ENCODE results near the gene DGKI.

DGKI gene

DNA sequence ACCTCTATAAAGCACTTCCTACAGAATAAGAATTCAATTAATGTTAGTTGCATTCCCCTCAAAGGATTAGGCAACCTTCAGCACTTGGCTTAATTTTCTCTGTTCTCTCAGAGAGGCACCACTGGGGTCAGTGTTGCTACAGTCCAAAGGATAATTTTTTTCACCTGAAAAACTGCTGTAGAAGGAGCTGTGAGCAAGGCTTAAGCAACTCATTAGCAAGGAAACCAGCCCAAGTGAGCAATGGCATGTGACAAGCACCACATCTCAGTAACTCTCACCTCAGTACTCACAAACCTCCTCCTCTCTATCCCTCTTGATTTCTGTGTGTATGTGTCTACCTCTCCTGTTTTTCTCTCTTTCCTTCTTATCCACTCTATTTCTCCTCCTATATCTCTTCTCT, 55.9 kb downstream of the DGKI start:
- H3K27me3 ChIP-seq (ENCODE audit: control insufficient read depth, low read length) = no peaks in the 10 kb centered on the region
- no peaks in the 10 kb centered on the region for H3F3A ChIP-seq (ENCODE audit: control insufficient read depth, insufficient read depth)
- no peak for TF ChIP-seq EZH2phosphoT487 (IDR thresholded peaks at IDR 0.05; ENCODE audit: borderline replicate concordance, low read length)
- TF ChIP-seq, protein P1, sequence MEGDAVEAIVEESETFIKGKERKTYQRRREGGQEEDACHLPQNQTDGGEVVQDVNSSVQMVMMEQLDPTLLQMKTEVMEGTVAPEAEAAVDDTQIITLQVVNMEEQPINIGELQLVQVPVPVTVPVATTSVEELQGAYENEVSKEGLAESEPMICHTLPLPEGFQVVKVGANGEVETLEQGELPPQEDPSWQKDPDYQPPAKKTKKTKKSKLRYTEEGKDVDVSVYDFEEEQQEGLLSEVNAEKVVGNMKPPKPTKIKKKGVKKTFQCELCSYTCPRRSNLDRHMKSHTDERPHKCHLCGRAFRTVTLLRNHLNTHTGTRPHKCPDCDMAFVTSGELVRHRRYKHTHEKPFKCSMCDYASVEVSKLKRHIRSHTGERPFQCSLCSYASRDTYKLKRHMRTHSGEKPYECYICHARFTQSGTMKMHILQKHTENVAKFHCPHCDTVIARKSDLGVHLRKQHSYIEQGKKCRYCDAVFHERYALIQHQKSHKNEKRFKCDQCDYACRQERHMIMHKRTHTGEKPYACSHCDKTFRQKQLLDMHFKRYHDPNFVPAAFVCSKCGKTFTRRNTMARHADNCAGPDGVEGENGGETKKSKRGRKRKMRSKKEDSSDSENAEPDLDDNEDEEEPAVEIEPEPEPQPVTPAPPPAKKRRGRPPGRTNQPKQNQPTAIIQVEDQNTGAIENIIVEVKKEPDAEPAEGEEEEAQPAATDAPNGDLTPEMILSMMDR (IDR thresholded peaks at IDR 0.05; ENCODE audit: low read depth, low read length, poor library complexity, severe bottlenecking) = no peak
- H4K20me1 ChIP-seq (ENCODE audit: control insufficient read depth, insufficient read depth, low read depth, low read length) = no peaks in the 10 kb centered on the region
- H3K4me3 ChIP-seq (ENCODE audit: low read length) = no peak overlapping the region
- H3K36me3 ChIP-seq (ENCODE audit: control insufficient read depth, low read length) = no peaks in the 10 kb centered on the region
- no peak overlapping the region for H3K4me2 ChIP-seq (ENCODE audit: low read length)
- H3K27ac ChIP-seq (ENCODE audit: low read depth, low read length) = no peak overlapping the region
- no peaks in the 10 kb centered on the region for H3K4me1 ChIP-seq (ENCODE audit: control insufficient read depth, low read length)
- H3K9me2 ChIP-seq (replicated peaks; ENCODE audit: control insufficient read depth, low read length) = no peaks in the 10 kb centered on the region
- no peaks in the 10 kb centered on the region for H3K9me3 ChIP-seq (ENCODE audit: control insufficient read depth, insufficient read depth, low read length)
- no peaks in the 10 kb centered on the region for H3K79me2 ChIP-seq (ENCODE audit: control insufficient read depth, low read length)

DNA sequence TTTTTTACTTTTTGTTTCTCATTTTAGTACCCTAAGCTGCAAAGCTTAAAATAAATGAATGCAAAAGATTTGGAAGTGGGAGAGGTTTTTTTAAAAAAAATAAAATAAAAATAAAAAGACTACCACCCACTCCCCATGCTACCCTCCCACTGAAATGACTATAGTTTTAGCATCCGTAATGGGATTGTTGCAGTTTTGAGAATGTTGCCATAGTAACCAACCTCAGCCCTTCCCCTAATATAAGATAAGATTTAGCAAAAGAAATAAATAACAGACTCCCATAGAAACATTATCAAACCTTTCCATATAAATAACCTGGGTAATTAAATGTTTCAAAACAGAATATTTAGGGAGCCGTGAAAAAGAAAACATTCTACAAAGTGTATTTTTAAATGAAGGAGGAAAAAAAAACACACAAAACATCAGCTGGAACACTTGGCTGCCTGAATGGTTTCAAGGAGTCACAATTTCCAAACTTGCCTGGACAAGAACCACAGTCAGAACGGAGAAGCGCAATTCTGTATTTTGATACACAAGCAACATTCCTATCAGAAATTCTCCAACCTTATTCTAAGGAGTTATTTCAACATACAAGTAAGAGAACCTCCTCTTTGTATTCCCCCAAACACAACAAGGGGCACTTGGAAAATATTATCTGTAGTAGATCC, 57.4 kb downstream of the DGKI start:
- H3K9me3 ChIP-seq (ENCODE audit: control insufficient read depth, insufficient read depth, low read length) = no peaks in the 10 kb centered on the region
- H4K20me1 ChIP-seq (ENCODE audit: control insufficient read depth, insufficient read depth, low read depth, low read length) = no peaks in the 10 kb centered on the region
- no peaks in the 10 kb centered on the region for H3K36me3 ChIP-seq (ENCODE audit: control insufficient read depth, low read length)
- H3F3A ChIP-seq (ENCODE audit: control insufficient read depth, insufficient read depth) = no peaks in the 10 kb centered on the region
- no peaks in the 10 kb centered on the region for H3K9me2 ChIP-seq (replicated peaks; ENCODE audit: control insufficient read depth, low read length)
- H3K27ac ChIP-seq (ENCODE audit: low read depth, low read length) = no peak overlapping the region
- no peak overlapping the region for H3K4me2 ChIP-seq (ENCODE audit: low read length)
- TF ChIP-seq EZH2phosphoT487 (IDR thresholded peaks at IDR 0.05; ENCODE audit: borderline replicate concordance, low read length) = no peak
- TF ChIP-seq, protein P1 (IDR thresholded peaks at IDR 0.05; ENCODE audit: low read depth, low read length, poor library complexity, severe bottlenecking) = no peak
- H3K4me3 ChIP-seq (ENCODE audit: low read length) = no peak overlapping the region
- no peaks in the 10 kb centered on the region for H3K27me3 ChIP-seq (ENCODE audit: control insufficient read depth, low read length)
- H3K79me2 ChIP-seq (ENCODE audit: control insufficient read depth, low read length) = no peaks in the 10 kb centered on the region
- no peaks in the 10 kb centered on the region for H3K4me1 ChIP-seq (ENCODE audit: control insufficient read depth, low read length)

DNA sequence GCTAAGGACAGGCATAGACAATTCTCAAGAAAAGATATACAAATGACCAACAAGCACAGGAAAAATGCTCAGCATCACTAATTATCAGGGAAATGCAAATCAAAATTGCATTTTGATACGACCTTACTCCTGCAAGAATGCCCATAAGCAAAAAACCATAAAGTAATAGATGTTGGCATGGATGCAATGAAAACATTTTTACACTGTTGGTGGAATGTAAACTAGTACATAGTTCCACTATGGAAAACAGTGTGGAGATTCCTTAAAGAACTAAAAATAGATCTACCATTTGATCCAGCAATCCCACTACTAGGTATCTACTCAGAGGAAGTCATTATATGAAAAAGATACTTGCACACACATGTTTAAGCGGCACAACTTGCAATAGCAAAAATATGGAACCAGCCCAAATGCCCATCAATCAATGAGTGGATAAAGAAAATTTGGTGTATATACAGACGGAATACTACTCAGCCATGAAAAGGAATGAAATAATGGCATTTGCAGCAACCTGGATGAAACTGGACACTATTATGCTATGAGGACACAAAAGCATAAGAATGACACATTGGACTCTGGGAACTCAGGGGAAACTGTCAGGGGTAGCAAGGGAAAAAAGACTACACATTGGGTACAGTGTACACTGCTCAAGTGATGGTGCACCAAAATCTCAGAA, 59.3 kb downstream of the DGKI start:
- no peaks in the 10 kb centered on the region for H3K9me2 ChIP-seq (replicated peaks; ENCODE audit: control insufficient read depth, low read length)
- H3K4me3 ChIP-seq (ENCODE audit: low read length) = no peak overlapping the region
- no peak overlapping the region for H3K4me2 ChIP-seq (ENCODE audit: low read length)
- H3K79me2 ChIP-seq (ENCODE audit: control insufficient read depth, low read length) = no peaks in the 10 kb centered on the region
- no peak for TF ChIP-seq EZH2phosphoT487 (IDR thresholded peaks at IDR 0.05; ENCODE audit: borderline replicate concordance, low read length)
- TF ChIP-seq, protein P1 (IDR thresholded peaks at IDR 0.05; ENCODE audit: low read depth, low read length, poor library complexity, severe bottlenecking) = no peak
- no peaks in the 10 kb centered on the region for H3K27me3 ChIP-seq (ENCODE audit: control insufficient read depth, low read length)
- H3K9me3 ChIP-seq (ENCODE audit: control insufficient read depth, insufficient read depth, low read length) = no peaks in the 10 kb centered on the region
- H4K20me1 ChIP-seq (ENCODE audit: control insufficient read depth, insufficient read depth, low read depth, low read length) = no peaks in the 10 kb centered on the region
- no peaks in the 10 kb centered on the region for H3K4me1 ChIP-seq (ENCODE audit: control insufficient read depth, low read length)
- H3K27ac ChIP-seq (ENCODE audit: low read depth, low read length) = no peak overlapping the region
- H3F3A ChIP-seq (ENCODE audit: control insufficient read depth, insufficient read depth) = no peaks in the 10 kb centered on the region
- no peaks in the 10 kb centered on the region for H3K36me3 ChIP-seq (ENCODE audit: control insufficient read depth, low read length)
